ENCODE measurements around the gene BROX. TPM values are rescaled to one million over a fixed set of nuclear protein-coding genes. Genes with fewer than 3 reads are reported as not detected.

BROX gene
- total RNA-seq, 1 donor from 2014 or later = 74.7 TPM

DNA sequence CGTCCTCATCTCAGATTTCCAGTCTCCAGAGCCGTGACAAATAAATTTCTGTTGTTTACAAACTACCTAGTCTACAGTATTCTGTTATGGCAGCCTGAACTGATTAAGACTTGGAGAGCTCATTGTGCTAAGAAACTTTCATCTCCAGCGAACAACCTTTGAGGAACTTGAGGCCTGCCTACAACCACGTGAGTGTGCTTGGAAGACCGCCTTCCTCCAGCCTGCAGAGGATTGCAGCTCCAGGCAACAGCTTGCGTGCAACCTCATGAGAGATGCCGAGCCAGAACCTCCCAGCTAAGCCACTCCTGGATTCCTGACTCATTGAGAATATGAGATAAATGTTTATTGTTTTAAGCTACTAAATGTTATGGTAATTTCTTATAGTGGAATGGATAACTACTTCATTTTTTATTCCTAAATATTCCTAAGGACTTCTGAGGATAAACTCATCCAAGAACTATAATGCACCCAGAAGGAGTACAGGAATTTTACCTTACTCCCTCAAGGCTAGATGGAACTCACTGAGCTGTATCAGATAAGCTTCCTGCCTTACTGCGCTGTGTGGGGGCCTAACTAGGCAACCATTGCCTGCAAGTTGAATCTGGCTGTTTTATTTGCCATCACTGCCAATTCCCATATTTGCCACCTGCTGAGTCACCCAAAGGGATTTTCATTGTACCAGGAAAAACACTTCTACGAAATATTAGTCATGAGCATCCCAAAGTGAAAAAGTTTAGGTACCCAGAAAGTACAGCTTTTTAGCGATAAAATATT, 42.2 kb downstream of the BROX start:
- no peak overlapping the region for H3K4me2 ChIP-seq
- no peak overlapping the region for H3K27ac ChIP-seq

DNA sequence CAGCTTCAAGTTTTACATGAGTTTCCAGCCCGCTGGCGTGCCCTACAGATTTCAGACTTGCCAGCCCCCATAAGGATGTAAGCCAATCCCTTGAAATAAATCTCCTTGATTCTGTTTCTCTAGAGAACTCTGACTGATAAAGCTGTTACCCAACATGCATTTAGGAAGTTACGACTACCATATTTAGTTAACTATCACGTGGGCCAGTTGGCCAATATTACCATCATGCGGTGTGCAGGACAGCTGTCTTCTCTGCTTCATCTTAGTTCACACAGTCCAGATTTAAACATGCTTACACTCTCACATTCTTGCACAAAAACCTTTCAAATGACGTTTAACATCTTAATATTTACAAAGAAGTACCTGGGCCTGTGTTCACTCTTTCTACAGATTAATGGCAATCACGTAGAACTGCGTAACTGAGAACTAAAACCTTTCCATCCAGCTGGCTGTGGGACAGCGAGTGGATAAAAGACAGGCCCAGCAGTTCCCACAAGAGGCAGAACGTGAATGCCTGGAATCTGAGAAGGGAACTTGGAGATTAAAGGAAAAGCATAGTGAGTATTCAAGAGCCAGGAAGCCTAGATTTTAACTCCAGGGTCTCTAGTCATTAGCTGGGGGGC, 45.4 kb downstream of the BROX start:
- H3K4me1 Mint-ChIP-seq = peaks cover 6% of the 10 kb centered on the region
- Histone ChIP-seq H3K27ac (no peak overlapping the region), H3K9me3 (ENCODE audit: low read depth) (no peaks in the 10 kb centered on the region), H4K20me1 (ENCODE audit: low read depth) (no peaks in the 10 kb centered on the region), H2AFZ (replicated peaks) (no peak overlapping the region), H3K79me2 (ENCODE audit: low read depth) (no peaks in the 10 kb centered on the region), H3K4me1 (peaks cover 8% of the 10 kb centered on the region), H3K36me3 (no peaks in the 10 kb centered on the region), H3K9ac (no peak overlapping the region), H3K27me3 (no peaks in the 10 kb centered on the region), H3K4me2 (no peak overlapping the region), H3F3A (ENCODE audit: low read depth) (no peaks in the 10 kb centered on the region), H3K4me3 (no peak overlapping the region)
- peak; percentile 29 for DNase-seq (ENCODE audit: low spot score)
- no peaks in the 10 kb centered on the region for H3K36me3 Mint-ChIP-seq
- H3K27me3 Mint-ChIP-seq (ENCODE audit: insufficient read depth, low read depth) = peaks cover 2% of the 10 kb centered on the region
- TF ChIP-seq, protein P1, sequence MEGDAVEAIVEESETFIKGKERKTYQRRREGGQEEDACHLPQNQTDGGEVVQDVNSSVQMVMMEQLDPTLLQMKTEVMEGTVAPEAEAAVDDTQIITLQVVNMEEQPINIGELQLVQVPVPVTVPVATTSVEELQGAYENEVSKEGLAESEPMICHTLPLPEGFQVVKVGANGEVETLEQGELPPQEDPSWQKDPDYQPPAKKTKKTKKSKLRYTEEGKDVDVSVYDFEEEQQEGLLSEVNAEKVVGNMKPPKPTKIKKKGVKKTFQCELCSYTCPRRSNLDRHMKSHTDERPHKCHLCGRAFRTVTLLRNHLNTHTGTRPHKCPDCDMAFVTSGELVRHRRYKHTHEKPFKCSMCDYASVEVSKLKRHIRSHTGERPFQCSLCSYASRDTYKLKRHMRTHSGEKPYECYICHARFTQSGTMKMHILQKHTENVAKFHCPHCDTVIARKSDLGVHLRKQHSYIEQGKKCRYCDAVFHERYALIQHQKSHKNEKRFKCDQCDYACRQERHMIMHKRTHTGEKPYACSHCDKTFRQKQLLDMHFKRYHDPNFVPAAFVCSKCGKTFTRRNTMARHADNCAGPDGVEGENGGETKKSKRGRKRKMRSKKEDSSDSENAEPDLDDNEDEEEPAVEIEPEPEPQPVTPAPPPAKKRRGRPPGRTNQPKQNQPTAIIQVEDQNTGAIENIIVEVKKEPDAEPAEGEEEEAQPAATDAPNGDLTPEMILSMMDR (IDR thresholded peaks at IDR 0.05) = no peak
- no peak for TF ChIP-seq EZH2phosphoT487 (IDR thresholded peaks at IDR 0.05)
- TF ChIP-seq EZH2 (IDR thresholded peaks at IDR 0.05) = no peak
- no peak overlapping the region for H3K27ac Mint-ChIP-seq
- no peak overlapping the region for H3K4me3 Mint-ChIP-seq
- no peaks in the 10 kb centered on the region for H3K9me3 Mint-ChIP-seq

More for the DNA sequence above, 42.2 kb downstream of the BROX start:
- Histone ChIP-seq H3K27me3 (no peaks in the 10 kb centered on the region), H3F3A (ENCODE audit: low read depth) (no peaks in the 10 kb centered on the region), H3K4me3 (no peak overlapping the region), H3K4me1 (peaks cover 8% of the 10 kb centered on the region), H3K9me3 (ENCODE audit: low read depth) (no peaks in the 10 kb centered on the region), H3K9ac (no peak overlapping the region), H4K20me1 (ENCODE audit: low read depth) (no peaks in the 10 kb centered on the region), H2AFZ (replicated peaks) (no peak overlapping the region), H3K79me2 (ENCODE audit: low read depth) (no peaks in the 10 kb centered on the region), H3K36me3 (no peaks in the 10 kb centered on the region)
- no peak overlapping the region for H3K27ac Mint-ChIP-seq
- TF ChIP-seq, protein P1 (IDR thresholded peaks at IDR 0.05) = no peak
- TF ChIP-seq EZH2 (IDR thresholded peaks at IDR 0.05) (no peak), EZH2phosphoT487 (IDR thresholded peaks at IDR 0.05) (no peak)
- DNase-seq (ENCODE audit: low spot score) = no peak
- H3K36me3 Mint-ChIP-seq = no peaks in the 10 kb centered on the region
- peaks cover 5% of the 10 kb centered on the region for H3K27me3 Mint-ChIP-seq (ENCODE audit: insufficient read depth, low read depth)
- H3K4me3 Mint-ChIP-seq = no peak overlapping the region
- peaks cover 10% of the 10 kb centered on the region for H3K4me1 Mint-ChIP-seq
- H3K9me3 Mint-ChIP-seq = no peaks in the 10 kb centered on the region

DNA sequence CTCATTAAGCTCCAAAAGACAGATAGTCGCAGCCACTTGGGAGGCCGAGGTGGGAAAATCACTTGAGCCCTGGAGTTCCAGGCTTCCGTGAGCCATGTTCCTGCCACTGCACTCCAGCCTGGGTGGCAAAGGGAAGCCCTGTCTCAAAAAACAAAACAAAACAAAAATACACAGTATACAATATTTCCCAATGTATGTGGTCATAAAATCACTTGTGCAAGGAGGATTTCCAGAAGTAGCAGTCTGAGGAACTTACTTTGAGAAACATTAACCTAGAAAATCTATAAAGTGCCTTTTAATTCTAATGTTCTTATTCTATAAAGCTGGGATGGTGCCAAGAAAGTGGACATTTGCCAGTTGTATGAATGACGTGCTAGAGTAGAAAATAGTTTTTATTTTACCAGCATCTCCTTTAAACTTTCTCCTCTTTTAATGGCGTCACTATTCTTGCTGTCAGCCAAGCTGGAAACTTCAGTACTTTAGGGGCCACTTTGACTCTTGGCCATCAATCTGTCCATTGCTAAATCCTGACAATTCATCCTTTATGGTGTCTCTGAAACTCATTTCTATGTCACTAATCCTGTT, 47.2 kb downstream of the BROX start:
- H3K27ac ChIP-seq = no peak overlapping the region
- Mint-ChIP-seq H3K4me1 (peaks cover 4% of the 10 kb centered on the region), H3K36me3 (no peaks in the 10 kb centered on the region), H3K9me3 (peaks cover 3% of the 10 kb centered on the region), H3K27ac (no peak overlapping the region), H3K27me3 (ENCODE audit: insufficient read depth, low read depth) (peaks cover 2% of the 10 kb centered on the region), H3K4me3 (no peak overlapping the region)
- H3K9me3 ChIP-seq (ENCODE audit: low read depth) = no peaks in the 10 kb centered on the region
- no peaks in the 10 kb centered on the region for H4K20me1 ChIP-seq (ENCODE audit: low read depth)
- H3K9ac ChIP-seq = no peak overlapping the region
- no peaks in the 10 kb centered on the region for H3F3A ChIP-seq (ENCODE audit: low read depth)
- H3K4me2 ChIP-seq = no peak overlapping the region
- TF ChIP-seq EZH2phosphoT487 (IDR thresholded peaks at IDR 0.05) (no peak), EZH2 (IDR thresholded peaks at IDR 0.05) (no peak)
- TF ChIP-seq, protein P1 (IDR thresholded peaks at IDR 0.05) = no peak
- peaks cover 8% of the 10 kb centered on the region for H3K4me1 ChIP-seq
- H3K36me3 ChIP-seq = no peaks in the 10 kb centered on the region
- H3K27me3 ChIP-seq = no peaks in the 10 kb centered on the region
- DNase-seq (ENCODE audit: low spot score) = no peak
- H3K79me2 ChIP-seq (ENCODE audit: low read depth) = no peaks in the 10 kb centered on the region
- H3K4me3 ChIP-seq = no peak overlapping the region
- peak overlapping the region; percentile 6 for H2AFZ ChIP-seq (replicated peaks)
